ENCODE measurements around the gene CSAD. TPM values are rescaled to one million over a fixed set of nuclear protein-coding genes. Genes with fewer than 3 reads are reported as not detected.

The CSAD gene
- total RNA-seq, result 52.9 TPM

GRCh38 chr12:53180220-53180930, at the start of gene CSAD, which contains the start of gene ZNF740:
Gene CSAD (minus strand): TSS chr12:53180925. CDS start chr12:53173470, 7,455 bp downstream.
Gene ZNF740 (plus strand): TSS chr12:53180722. CDS start chr12:53181984, 1,262 bp downstream.

GRCh38 chr12:53207042-53207441, 26.3 kb upstream of the CSAD start, which contains the start of gene ITGB7:
Gene ITGB7 (minus strand): TSS chr12:53207251. CDS start chr12:53200443, 6,808 bp downstream.

Small RNA genes lying within 50 kb of the gene (small RNA-seq; reads per million reads assigned to genes)
- gene HIGD1AP1 (ENCODE audit: low replicate concordance) (not detected), gene RNU6-333P (ENCODE audit: low replicate concordance) (not detected)

Other genes starting within 250 kb of the CSAD start
- gene KRT18, start 231.8 kb downstream of the CSAD start, total RNA-seq, result 1.3 TPM
- 763 TPM for gene EIF4B, start 174.5 kb downstream of the CSAD start, total RNA-seq
- gene TNS2, start 130.9 kb downstream of the CSAD start, total RNA-seq, result 31.6 TPM
- gene SPRYD3, start 101.5 kb downstream of the CSAD start, total RNA-seq, result 24.1 TPM
- gene IGFBP6, start 83.3 kb downstream of the CSAD start, total RNA-seq, result 3.8 TPM
- not detected for gene SOAT2, start 77.4 kb downstream of the CSAD start, total RNA-seq
- 23.2 TPM for gene ZNF740, start 203 bp downstream of the CSAD start, total RNA-seq
- not detected for gene ITGB7, start 26.3 kb upstream of the CSAD start, total RNA-seq
- gene RARG, start 51.3 kb upstream of the CSAD start, total RNA-seq, result 5.0 TPM
- gene ESPL1, start 87.4 kb upstream of the CSAD start, total RNA-seq, result 2.8 TPM
- 432 TPM for gene PFDN5, start 114.6 kb upstream of the CSAD start, total RNA-seq
- gene MYG1, start 118.8 kb upstream of the CSAD start, total RNA-seq, result 46.3 TPM
- gene AAAS, start 140.7 kb upstream of the CSAD start, total RNA-seq, result 38.8 TPM
- gene SP7, start 155.4 kb upstream of the CSAD start, total RNA-seq, result 0.31 TPM
- gene SP1, start 199.3 kb upstream of the CSAD start, total RNA-seq, result 23.5 TPM
- not detected for gene AMHR2, start 242.9 kb upstream of the CSAD start, total RNA-seq